ENCODE results near the gene KAT6B. TPM values are rescaled to one million over a fixed set of nuclear protein-coding genes. Genes with fewer than 3 reads are reported as not detected.

KAT6B gene
- polyA plus RNA-seq, 1 donor from 2014 or later, result 11.5 TPM

- Histone ChIP-seq H3K36me3 (ENCODE audit: insufficient read depth, low read length) (no peaks in the 10 kb centered on the region), H3K27ac (ENCODE audit: low read length) (no peak overlapping the region), H2AFZ (ENCODE audit: low read depth, low read length) (no peak overlapping the region), H3K9me3 (ENCODE audit: low read length) (no peaks in the 10 kb centered on the region), H3K4me3 (ENCODE audit: low read length) (no peak overlapping the region), H3K27me3 (ENCODE audit: insufficient read depth, low read depth, low read length) (no peaks in the 10 kb centered on the region), H3K9me2 (ENCODE audit: insufficient read depth, low read length) (no peaks in the 10 kb centered on the region), H3K9ac (ENCODE audit: low read length) (no peak overlapping the region), H3F3A (ENCODE audit: insufficient read depth, low read length, poor library complexity, severe bottlenecking) (no peaks in the 10 kb centered on the region), H4K20me1 (ENCODE audit: insufficient read depth) (no peaks in the 10 kb centered on the region), H3K4me2 (ENCODE audit: low read length) (no peak overlapping the region), H3K79me2 (replicated peaks; ENCODE audit: insufficient read depth, low read length) (no peaks in the 10 kb centered on the region)
- TF ChIP-seq RAD21 (conservative IDR thresholded peaks at IDR 0.05) (no peak), REST (IDR thresholded peaks at IDR 0.05; ENCODE audit: borderline replicate concordance) (no peak), POLR2AphosphoS5 (IDR thresholded peaks at IDR 0.05) (no peak), CTCF (IDR thresholded peaks at IDR 0.05; ENCODE audit: poor library complexity, severe bottlenecking) (no peak), SMC3 (conservative IDR thresholded peaks at IDR 0.05; ENCODE audit: poor library complexity) (no peak), EP300 (conservative IDR thresholded peaks at IDR 0.05; ENCODE audit: poor library complexity, severe bottlenecking) (no peak), MXI1 (conservative IDR thresholded peaks at IDR 0.05; ENCODE audit: poor library complexity, severe bottlenecking) (no peak), TAF1 (IDR thresholded peaks at IDR 0.05; ENCODE audit: low read depth) (no peak), EZH2 (IDR thresholded peaks at IDR 0.05; ENCODE audit: borderline replicate concordance, insufficient read depth, low read length, poor library complexity, severe bottlenecking) (no peak)
Observed at GRCh38 chr10:75015442-75015841, 189.0 kb downstream of the KAT6B start.

- no peak overlapping the region for H3K27ac ChIP-seq (ENCODE audit: low read length)
Observed at GRCh38 chr10:75016325-75016724, 189.9 kb downstream of the KAT6B start.

More at GRCh38 chr10:75016325-75016724, 189.9 kb downstream of the KAT6B start:
- Histone ChIP-seq H3K79me2 (replicated peaks; ENCODE audit: insufficient read depth, low read length) (no peaks in the 10 kb centered on the region), H4K20me1 (ENCODE audit: insufficient read depth) (no peaks in the 10 kb centered on the region), H3K9me2 (ENCODE audit: insufficient read depth, low read length) (no peaks in the 10 kb centered on the region), H3K4me2 (ENCODE audit: low read length) (no peak overlapping the region), H3F3A (ENCODE audit: insufficient read depth, low read length, poor library complexity, severe bottlenecking) (no peaks in the 10 kb centered on the region), H2AFZ (ENCODE audit: low read depth, low read length) (no peak overlapping the region), H3K27me3 (ENCODE audit: insufficient read depth, low read depth, low read length) (no peaks in the 10 kb centered on the region), H3K4me3 (ENCODE audit: low read length) (no peak overlapping the region), H3K9me3 (ENCODE audit: low read length) (no peaks in the 10 kb centered on the region), H3K36me3 (ENCODE audit: insufficient read depth, low read length) (no peaks in the 10 kb centered on the region), H3K9ac (ENCODE audit: low read length) (no peak overlapping the region)
- TF ChIP-seq REST (IDR thresholded peaks at IDR 0.05; ENCODE audit: borderline replicate concordance) (no peak), CTCF (IDR thresholded peaks at IDR 0.05; ENCODE audit: poor library complexity, severe bottlenecking) (no peak), RAD21 (conservative IDR thresholded peaks at IDR 0.05) (no peak), POLR2AphosphoS5 (IDR thresholded peaks at IDR 0.05) (no peak), EZH2 (IDR thresholded peaks at IDR 0.05; ENCODE audit: borderline replicate concordance, insufficient read depth, low read length, poor library complexity, severe bottlenecking) (no peak)
